Measurements from ENCODE around the gene CORO2B.

CORO2B gene

GRCh38 chr15:68589783-68590710 lies 11.3 kb downstream of the CORO2B start:
- H3K27me3 ChIP-seq (replicated peaks; ENCODE audit: insufficient read depth, low read length), result no peaks in the 10 kb centered on the region
- no peak overlapping the region for H3K27ac ChIP-seq (ENCODE audit: low read length)
- H3K4me1 ChIP-seq (ENCODE audit: low read length), result no peaks in the 10 kb centered on the region
- H4K20me1 ChIP-seq (ENCODE audit: insufficient read depth, low read length), result no peaks in the 10 kb centered on the region
- H3K4me2 ChIP-seq (ENCODE audit: low read depth, low read length), result no peak overlapping the region
- H2AFZ ChIP-seq (ENCODE audit: low read length), result no peak overlapping the region
- H3K9ac ChIP-seq (ENCODE audit: low read length), result no peak overlapping the region
- H3K9me3 ChIP-seq (replicated peaks; ENCODE audit: insufficient read depth, low read length), result no peaks in the 10 kb centered on the region
- no peaks in the 10 kb centered on the region for H3K36me3 ChIP-seq (replicated peaks; ENCODE audit: insufficient read depth, low read length)
- H3K9me2 ChIP-seq (replicated peaks; ENCODE audit: insufficient read depth, low read length), result no peaks in the 10 kb centered on the region
- no peak for DNase-seq
- H3K4me3 ChIP-seq (ENCODE audit: low read length), result no peak overlapping the region
- TF ChIP-seq EZH2phosphoT487 (IDR thresholded peaks at IDR 0.05; ENCODE audit: low read length) (no peak), EZH2 (optimal IDR thresholded peaks at IDR 0.05; ENCODE audit: low read depth, low read length) (no peak)
- TF ChIP-seq, protein P1, sequence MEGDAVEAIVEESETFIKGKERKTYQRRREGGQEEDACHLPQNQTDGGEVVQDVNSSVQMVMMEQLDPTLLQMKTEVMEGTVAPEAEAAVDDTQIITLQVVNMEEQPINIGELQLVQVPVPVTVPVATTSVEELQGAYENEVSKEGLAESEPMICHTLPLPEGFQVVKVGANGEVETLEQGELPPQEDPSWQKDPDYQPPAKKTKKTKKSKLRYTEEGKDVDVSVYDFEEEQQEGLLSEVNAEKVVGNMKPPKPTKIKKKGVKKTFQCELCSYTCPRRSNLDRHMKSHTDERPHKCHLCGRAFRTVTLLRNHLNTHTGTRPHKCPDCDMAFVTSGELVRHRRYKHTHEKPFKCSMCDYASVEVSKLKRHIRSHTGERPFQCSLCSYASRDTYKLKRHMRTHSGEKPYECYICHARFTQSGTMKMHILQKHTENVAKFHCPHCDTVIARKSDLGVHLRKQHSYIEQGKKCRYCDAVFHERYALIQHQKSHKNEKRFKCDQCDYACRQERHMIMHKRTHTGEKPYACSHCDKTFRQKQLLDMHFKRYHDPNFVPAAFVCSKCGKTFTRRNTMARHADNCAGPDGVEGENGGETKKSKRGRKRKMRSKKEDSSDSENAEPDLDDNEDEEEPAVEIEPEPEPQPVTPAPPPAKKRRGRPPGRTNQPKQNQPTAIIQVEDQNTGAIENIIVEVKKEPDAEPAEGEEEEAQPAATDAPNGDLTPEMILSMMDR (IDR thresholded peaks at IDR 0.05; ENCODE audit: low read length), result no peak
- no peaks in the 10 kb centered on the region for H3K79me2 ChIP-seq (ENCODE audit: low read length)
- H3F3A ChIP-seq (ENCODE audit: insufficient read depth, low read length), result no peaks in the 10 kb centered on the region

DNA sequence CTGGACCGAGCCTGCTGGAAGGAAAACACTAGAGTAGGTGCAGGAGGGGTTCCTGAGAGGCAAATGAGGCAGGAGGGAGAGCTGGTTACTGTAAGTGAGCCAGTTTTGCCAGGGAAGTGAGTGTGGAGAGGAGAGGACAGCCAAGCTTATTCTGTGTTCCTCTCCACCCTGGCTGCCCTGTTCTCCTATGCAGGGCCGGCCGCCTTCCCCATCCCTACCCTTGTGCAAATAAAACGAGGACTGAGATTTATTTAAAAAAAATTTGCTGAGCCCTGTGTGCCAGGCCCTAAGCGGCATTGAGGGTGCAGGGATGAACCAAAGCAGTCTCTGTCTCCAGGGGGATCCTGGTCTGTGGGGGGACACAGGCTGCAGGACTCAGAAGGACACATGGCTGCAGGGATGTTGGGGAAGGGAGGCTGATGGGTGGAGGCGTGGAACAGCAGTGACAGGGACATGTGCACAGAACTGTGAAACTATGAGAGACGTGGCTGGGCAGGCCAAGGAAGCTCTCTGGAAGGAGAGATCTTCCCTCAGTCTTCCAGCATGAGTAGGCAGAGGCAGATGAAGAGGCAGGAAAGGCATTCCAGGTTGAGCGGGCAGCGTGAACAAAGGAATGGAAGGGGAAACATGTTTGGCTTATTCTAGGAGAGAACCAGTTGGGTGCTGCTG lies 12.1 kb downstream of the CORO2B start:
- no peak for DNase-seq
- TF ChIP-seq, protein P1 (IDR thresholded peaks at IDR 0.05; ENCODE audit: low read length), result no peak
- TF ChIP-seq EZH2 (optimal IDR thresholded peaks at IDR 0.05; ENCODE audit: low read depth, low read length), result no peak
- no peak for TF ChIP-seq EZH2phosphoT487 (IDR thresholded peaks at IDR 0.05; ENCODE audit: low read length)

GRCh38 chr15:68592054-68592453 lies 13.3 kb downstream of the CORO2B start:
- no peaks in the 10 kb centered on the region for H3K9me3 ChIP-seq (replicated peaks; ENCODE audit: insufficient read depth, low read length)
- no peak for DNase-seq
- no peaks in the 10 kb centered on the region for H3K79me2 ChIP-seq (ENCODE audit: low read length)
- no peak overlapping the region for H3K27ac ChIP-seq (ENCODE audit: low read length)
- no peaks in the 10 kb centered on the region for H3K27me3 ChIP-seq (replicated peaks; ENCODE audit: insufficient read depth, low read length)
- H3K4me3 ChIP-seq (ENCODE audit: low read length), result no peak overlapping the region
- H3K36me3 ChIP-seq (replicated peaks; ENCODE audit: insufficient read depth, low read length), result no peaks in the 10 kb centered on the region
- no peak overlapping the region for H3K4me2 ChIP-seq (ENCODE audit: low read depth, low read length)
- no peak for TF ChIP-seq EZH2 (optimal IDR thresholded peaks at IDR 0.05; ENCODE audit: low read depth, low read length)
- TF ChIP-seq EZH2phosphoT487 (IDR thresholded peaks at IDR 0.05; ENCODE audit: low read length), result no peak
- TF ChIP-seq, protein P1 (IDR thresholded peaks at IDR 0.05; ENCODE audit: low read length), result no peak
- H3K9me2 ChIP-seq (replicated peaks; ENCODE audit: insufficient read depth, low read length), result no peaks in the 10 kb centered on the region
- no peaks in the 10 kb centered on the region for H4K20me1 ChIP-seq (ENCODE audit: insufficient read depth, low read length)
- H3K4me1 ChIP-seq (ENCODE audit: low read length), result no peaks in the 10 kb centered on the region
- no peak overlapping the region for H3K9ac ChIP-seq (ENCODE audit: low read length)
- H3F3A ChIP-seq (ENCODE audit: insufficient read depth, low read length), result no peaks in the 10 kb centered on the region
- no peak overlapping the region for H2AFZ ChIP-seq (ENCODE audit: low read length)

More for the DNA sequence above, 12.1 kb downstream of the CORO2B start:
- Histone ChIP-seq H2AFZ (ENCODE audit: low read length) (no peak overlapping the region), H3K4me3 (ENCODE audit: low read length) (no peak overlapping the region), H3K9me2 (replicated peaks; ENCODE audit: insufficient read depth, low read length) (no peaks in the 10 kb centered on the region), H3K4me2 (ENCODE audit: low read depth, low read length) (no peak overlapping the region), H3K4me1 (ENCODE audit: low read length) (no peaks in the 10 kb centered on the region), H3K9me3 (replicated peaks; ENCODE audit: insufficient read depth, low read length) (no peaks in the 10 kb centered on the region), H3K79me2 (ENCODE audit: low read length) (no peaks in the 10 kb centered on the region), H4K20me1 (ENCODE audit: insufficient read depth, low read length) (no peaks in the 10 kb centered on the region), H3K36me3 (replicated peaks; ENCODE audit: insufficient read depth, low read length) (no peaks in the 10 kb centered on the region), H3K27ac (ENCODE audit: low read length) (no peak overlapping the region), H3K9ac (ENCODE audit: low read length) (no peak overlapping the region), H3K27me3 (replicated peaks; ENCODE audit: insufficient read depth, low read length) (no peaks in the 10 kb centered on the region), H3F3A (ENCODE audit: insufficient read depth, low read length) (no peaks in the 10 kb centered on the region)
